Mesenteric fat pad (tissue), 1 donor: ENCODE results near the gene NUP214. TPM values are rescaled to one million over a fixed set of nuclear protein-coding genes. Genes with fewer than 3 reads are reported as not detected.
"Not testable (repeated sequence)": the region's sequence is repeated elsewhere in the genome, so short reads cannot be mapped to it uniquely, and the experiment has no call there.

Experiments
- DNase-seq: peaks from one replicate; pipeline ENCODE4 v3.0.0-alpha.2; 2020; ENCODE audit warnings: low spot score
- total RNA-seq: library from RNA; stranded (reverse); fragmentation: NEBNext Ultra II Directional; extraction: Animal tissue kit (Norgen Biotek cat#: 25700); gene quantifications from one replicate; pipeline ENCODE4 v1.2.1, GENCODE V29; 2021
- donor health status: DM: yes; HTN: yes; CAD: no.

NUP214 gene
- total RNA-seq, 1 donor from 2014 or later: 68.4 TPM

DNA sequence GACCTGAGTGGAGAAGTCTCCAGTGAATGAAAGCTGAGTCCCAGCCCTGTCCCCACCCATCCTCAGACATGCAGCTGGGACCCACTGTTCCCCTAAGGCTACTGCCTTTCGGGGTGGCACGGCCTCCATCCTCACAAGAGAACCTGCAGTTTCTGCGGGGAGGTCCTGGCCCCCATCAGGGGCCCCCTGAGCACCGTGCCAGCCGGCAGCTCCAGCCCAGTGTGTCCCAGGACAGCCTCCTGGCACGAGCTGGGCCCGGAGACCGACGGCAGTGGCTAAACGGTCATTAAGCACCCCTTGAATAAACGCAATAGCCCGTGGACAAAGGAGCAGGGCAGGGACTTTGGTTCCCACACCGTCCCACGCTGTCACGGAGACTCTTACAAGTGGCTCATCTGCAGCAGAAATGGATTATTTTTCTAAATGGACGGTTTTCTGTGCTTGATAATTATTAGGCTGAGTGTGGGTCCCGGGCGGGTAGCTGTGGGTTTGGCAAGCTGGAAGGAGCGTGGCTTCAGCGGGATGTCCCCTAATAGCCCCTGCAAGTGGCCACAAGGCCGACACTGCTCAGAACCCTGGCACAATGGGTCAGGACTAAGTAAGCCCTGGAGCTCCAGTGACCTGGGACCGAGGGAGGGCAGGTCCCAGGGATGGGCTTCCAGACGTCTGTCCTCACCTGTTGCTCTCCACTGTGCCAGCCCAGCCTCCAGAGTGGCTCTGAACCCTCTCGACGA lies 133.5 kb downstream of the NUP214 start:
- no peak for DNase-seq

DNA sequence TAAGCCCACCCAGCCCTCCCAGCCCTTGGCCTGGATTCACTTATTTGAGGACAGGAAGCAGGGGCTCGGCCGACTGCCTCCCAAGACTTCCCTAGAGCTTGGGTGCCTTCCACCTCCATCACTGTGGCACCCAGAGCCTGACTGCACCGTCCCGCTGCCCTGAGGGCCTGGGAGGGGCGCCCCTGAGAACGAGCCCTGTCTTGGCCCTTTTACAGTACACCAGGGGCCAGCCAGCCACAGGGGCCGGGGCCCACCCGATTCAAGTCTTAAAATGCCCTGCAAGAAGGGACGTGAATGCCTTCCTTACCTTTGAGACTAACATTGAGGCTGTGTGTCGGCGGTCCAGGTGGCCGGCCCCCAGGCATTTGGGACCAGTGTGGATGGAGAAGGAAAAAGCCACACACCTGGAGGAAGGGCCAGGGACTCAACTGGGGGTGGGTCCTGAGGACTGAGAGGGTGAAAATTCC lies 134.1 kb downstream of the NUP214 start:
- DNase-seq: no peak

DNA sequence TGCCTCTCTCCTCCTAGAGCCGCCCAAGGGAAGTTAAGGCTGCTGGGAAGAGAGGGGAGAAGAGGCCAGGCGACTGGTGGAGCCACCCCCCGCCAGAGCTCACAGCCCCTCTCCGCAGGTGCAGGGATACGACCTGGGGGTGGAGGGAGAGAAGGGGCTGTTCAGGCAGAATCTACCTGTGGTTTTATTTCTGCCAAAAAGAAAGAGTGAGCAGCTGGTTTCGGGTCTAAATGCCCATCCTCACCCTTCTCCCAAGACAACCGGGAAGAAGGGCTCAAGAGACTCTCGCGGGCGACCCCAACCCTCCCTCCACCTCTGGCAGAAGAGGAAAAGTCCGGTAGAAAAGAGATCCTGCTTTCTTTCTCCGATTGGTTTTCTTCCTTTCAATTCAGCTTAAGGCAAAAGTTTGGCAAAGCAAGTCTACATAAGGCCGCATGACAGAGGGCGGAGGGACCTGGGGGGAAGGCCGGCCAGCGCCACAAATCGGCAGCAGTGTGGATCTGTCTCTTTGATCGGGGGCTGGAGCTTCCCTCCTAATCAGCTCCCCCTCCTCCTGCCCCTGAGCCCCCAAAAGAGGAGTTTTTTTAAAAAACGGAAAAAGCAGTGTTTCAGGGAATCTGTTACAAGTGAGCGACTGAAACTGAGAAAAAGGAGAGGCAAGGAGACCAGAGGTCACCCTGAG lies 134.7 kb downstream of the NUP214 start:
- DNase-seq: no peak

DNA sequence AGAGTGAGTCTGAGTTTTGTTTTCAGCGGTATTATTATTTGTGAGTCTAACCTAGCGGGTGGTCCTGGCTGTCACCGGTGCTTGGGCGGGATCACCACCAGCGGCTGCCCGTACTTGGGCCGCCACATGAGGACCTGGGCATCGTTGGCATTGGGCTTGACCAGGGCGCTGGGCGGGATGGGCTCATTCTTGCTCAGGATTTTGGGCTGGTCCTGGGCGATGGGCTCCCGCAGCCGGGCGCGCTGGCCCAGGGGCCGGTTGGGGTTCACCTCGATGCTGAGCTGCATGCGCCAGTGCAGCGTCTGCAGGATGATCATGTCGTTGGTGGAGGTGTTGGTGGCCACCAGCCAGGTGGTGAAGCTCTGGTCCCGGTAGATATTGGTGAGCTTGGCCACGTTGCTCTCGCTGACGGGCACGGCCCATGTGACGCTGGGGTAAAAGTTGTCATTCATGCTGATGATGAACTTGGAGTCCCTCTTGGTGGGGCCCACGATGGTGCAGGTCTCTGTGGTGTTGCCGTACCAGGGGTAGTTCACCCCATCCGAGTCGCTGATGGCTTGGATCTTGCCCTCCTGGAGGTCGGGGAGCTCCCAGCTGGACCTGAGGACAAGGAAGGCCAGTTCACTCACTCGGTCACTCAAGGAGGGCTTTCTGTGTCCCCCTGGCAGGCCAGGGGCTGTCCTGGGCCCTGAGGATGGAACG lies 135.5 kb downstream of the NUP214 start:
- no peak for DNase-seq

DNA sequence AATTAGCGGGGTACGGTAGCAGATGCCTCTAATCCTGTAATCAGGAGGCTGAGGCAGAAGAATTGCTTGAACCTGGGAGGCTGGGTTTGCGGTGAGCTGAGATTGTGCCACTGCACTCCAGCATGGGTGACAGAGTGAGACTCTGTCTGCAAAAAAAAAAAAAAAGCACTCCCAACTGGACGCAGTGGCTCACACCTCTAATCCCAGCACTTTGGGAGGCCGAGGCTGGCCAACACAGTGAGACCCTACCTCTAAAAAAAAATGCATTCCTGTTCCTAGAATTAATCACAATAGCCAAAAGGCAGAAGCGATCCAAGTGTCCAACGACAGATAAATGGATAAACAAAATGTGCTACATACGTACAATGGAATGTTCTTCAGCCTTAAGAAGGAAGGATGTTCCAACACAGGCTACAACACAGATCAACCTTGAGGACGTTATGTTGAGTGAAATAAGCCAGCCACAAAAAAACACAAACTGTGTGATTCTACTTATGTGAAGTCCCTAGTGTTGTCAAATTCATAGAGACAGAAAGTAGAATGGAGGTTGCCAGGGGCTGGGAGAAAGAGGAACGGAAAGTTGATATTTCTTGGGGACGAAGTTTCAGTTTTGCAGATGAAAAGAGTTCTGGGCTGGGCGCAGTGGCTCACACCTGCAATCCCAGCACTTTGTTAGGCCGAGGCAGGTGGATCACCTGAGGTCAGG lies 137.1 kb downstream of the NUP214 start:
- no peak for DNase-seq

DNA sequence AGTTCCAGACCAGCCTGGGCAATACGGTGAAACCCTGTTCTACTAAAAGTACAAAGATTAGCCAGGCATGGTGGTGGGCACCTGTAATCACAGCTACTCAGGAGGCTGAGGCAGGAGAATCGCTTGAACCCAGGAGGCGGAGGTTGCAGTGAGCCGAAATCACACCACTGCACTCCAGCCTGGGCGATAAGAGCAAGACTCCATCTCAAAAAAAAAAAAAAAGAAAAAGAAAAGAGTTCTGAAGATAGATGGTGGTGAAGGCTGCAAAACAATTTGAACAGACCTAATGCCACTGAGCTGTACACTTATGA lies 137.6 kb downstream of the NUP214 start:
- not testable (repeated sequence) for DNase-seq

DNA sequence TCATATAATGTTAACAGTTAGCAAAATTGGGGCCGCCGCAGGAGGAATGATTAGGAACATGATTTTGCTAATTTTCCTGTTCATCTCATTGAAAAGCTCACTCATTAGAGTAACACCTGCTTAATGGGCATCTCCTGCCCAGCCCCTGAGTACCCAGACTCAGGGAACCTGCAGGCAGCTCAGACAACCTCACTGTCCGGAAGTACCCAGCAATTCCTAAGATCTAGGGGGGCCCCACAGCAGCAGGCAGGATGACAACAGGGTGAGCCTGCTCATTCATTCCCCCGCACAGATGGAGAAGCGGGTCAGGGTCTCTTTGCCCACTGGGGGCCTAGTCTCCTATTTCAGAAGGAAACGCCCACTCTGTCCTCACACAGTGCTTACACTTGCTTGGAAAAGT lies 138.3 kb downstream of the NUP214 start:
- DNase-seq: no peak

DNA sequence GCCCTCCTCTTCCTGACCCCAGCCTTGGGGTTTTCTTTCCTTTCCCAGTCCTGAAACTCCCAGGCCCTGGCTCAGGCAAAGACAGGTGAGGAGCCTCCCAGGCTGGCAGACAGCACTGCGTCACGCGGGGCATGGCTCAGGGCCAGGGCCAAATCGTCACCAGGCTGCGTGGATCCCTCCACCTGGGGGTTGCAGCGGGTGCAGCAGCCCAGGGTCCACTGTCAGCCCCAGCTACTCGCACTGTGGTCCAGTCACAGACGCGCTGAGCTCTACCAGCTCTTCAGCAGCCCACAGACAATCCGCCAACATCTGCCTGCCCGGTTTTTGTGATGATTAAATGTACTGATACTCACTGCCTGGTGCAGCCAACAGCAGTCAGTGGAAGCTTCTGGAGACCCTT lies 138.8 kb downstream of the NUP214 start:
- no peak for DNase-seq

DNA sequence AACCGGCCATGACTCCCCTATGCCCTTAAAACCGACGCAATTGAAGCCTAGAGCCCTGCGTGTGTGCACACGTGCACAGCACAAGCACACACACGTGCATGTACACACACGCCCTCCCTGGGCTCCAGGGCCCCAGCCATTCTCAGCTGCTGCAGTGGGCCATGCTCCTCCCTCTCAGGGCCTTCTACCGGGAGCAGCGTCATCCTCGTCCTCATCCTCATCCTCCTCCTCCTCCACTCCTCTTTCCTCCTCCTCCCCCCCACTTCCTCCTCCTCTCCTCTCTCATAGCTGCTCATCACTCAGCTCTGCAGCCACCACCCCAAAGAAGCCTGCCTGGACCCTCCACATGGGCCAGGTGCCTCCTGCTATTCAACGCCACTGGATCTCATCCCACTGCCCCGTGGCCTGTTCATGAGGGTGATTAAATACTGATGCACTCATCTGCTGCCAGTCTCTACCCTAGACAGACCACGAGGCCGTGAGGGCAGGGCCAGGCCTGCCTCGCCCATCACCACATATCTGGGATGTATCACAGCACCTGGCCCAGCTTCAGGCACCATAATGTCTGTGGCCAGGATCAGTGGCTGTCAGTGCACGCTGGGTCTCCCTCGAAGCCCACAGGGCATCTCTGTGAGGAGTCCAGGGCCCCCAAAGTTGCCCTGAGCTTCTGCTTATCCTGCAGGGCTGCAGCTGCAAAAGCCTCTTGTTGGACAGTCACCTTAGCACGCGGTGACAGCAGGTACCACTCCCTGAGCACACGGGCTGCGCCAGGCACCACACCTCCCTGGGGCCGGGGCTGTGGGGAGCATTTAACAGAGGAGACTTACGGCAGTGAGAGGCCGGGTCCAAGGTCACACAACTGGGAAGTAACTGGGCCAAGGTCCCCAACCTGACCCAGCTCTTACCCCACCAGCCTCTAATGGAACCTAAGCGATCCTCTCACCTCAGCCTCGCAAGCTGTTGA lies 141.2 kb downstream of the NUP214 start:
- DNase-seq: no peak

DNA sequence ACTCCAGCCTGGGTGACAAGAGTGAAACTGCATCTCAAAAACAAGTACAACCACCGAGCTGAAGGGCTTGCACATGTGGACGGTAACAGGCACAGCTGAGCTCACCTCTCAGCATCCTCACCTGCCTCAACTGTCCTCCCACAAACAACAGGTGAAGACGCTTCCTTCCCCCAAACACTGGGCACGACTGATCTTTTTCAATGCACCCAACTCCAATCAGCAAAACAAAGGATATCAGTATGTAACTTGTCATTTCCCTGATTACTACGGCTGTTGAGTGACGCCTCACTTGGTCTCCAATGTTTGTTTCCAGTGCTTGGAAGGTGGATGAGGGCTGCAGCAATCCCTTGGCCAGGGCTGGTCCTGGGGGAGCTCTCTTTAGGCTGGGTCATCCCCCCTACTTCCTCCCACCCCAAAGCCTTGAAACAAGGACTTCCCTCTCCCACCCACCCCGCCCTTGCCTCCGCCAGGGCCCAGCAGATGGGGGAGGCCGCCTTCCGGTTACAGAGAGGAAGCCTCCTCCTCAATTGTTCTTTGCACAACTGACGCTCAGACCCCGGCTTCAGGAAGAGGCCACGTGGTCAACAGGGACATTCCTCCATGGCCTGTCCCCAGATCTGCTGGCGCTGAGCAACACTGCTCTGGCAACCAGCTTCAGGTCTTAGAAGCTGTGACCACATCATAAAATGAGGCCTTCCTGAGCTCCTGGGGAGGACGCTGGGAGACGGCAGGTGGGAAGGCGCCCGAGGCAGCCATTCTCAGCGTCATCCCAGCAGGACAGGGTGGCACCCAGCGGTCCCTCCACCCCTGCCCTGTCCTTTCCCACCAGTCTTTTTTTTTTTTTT lies 145.0 kb downstream of the NUP214 start:
- no peak for DNase-seq

DNA sequence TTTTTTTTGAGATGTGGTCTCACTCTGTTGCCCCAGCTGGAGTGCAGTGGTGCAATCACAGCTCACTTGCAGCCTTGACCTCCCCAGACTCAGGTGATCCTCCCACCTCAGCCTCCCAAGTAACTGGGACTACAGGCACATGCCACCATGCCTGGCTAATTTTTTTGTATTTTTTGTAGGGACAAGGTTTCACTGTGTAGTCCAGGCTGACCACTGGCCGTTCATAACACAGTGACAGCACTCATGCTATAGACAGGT lies 145.6 kb downstream of the NUP214 start:
- DNase-seq: not testable (repeated sequence)

DNA sequence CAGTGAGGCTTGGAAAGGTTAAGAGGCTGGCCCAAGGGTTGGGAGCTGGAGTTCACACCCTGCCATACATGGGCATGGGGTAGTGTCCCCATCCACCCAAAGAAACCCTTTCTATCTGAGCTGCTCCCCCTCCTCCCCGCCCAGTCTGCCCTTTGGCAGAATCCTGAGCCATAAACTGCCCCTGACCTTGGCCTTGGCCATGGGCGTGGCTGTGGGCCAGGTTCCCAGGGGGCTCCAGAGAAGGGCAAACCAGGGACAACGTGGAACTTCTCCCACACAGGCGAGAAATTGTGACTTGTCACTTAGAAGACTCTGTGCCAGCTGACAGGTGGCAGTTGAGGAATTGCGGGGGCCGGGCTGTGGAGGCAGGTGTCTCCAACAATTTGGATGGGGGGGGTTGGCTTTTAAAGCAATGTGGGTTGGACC lies 146.1 kb downstream of the NUP214 start:
- no peak for DNase-seq

DNA sequence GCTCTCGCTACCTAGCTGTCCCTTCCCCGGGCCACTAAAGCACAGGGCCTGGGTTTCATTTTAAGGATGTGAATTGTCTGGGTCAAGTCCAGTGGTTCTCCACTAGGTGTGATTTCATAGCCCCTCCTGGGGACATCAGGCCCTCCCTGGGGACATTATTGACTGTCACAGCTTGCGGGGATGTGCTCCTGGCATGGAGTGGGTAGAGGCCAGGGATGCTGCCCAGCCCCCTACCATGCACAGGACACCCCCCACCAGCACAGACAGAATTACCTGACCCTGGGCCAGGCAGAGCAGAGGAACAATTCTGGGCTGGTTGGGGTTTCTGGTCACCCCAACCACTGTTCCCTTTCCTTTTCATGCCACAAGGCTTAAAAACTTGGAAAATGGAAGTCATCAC lies 146.8 kb downstream of the NUP214 start:
- DNase-seq: no peak

DNA sequence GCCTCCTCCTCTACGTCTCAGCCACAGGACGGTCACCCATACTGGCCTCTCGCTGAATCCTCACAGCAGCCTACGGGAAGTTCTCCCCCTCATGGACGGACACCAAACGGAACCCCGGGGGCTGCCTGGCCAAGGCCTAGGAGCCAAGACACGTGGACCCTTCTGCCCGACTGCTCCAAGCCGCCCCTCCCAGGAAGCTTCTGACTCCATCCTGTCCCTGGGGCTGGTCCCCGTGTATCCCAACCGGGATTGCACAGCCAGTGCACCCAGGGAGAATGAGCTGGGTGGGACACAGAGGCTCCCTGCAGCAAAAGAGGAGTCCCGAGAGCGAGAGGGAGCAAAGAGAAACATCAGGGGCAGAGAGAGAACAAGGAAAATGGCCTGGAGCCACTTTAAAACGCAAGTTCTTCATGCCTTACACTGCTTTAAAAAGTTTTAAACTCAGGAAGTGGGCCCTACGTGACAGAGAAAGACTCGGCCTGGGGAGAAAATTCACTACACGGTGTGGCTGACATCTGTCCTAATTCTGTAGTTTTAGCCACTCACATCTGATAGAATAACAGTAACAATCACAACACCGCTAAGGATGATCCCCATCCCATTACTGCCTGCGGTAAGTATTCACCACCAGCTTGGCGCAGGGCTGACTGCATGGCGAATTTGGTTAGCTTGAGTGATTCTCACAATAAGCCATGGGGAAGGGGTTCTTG lies 147.9 kb downstream of the NUP214 start:
- DNase-seq: no peak

DNA sequence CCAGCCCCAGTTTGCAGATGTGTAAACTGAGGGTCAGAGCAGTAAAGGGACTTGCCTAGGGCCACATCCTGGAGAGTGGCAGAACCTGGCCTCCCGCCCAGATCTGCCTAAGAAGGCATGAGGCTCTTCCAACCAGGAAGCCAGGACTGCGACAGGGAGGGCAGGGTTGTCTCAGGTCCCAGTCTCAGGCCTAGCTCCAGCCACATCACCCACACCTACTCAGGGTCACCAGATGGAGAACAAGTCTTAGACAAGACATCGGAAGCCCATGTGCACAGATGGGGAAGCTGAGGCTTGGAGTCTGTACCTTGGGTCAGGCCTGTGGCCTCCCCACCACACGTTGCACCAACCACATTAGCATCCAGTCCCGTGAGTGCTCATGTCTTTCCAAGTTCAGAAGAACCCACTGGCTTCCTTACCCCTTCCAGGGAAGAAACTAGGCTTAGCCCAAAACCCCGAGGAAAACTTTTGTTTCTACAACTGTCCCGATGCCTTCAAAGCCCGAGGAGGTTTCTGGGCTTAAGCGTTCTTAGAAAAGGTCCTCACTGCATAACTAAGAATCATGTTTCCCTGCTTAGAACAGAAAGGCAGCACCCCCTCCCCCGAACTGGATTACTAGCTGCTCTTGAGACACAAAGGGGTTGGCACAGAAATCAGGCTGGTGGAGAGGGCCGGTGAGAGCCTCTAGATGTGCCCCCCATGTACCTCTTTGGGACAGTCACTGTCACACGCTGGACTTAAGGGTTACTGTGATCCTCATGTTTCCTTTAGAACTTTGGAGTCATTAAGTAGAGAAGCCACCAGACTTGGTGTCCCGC lies 148.7 kb downstream of the NUP214 start:
- no peak for DNase-seq

DNA sequence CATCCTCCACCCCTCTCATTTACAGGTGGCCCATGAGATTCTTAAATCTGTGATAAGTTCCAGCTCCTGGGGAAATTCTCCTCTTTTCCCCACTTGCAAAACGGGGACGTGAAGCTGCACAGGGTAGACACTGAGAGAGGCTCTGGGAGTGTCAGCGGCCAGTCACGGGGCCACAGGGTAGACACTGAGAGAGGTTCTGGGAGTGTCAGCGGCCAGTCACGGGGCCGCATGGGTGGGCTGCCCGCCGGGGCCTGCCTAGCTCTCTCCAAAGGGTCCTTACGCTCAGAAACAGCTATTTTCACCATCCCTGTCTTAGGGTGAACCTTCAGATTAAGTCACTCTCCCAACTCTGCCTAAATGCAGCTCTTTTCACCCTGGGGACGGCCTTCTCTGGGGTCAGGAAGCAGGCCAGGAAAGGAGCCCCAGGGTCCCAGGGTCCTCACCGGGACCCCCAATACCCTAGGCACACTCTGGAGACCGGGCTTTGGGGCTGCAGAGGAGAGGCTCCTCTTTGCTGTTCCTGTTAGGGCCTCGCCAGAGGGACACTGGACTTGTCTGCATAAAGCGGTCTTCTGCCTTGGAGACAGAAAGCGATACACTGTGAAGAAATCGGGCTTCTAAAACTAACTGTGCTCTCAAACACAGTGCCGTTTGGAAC lies 149.4 kb downstream of the NUP214 start:
- no peak for DNase-seq

DNA sequence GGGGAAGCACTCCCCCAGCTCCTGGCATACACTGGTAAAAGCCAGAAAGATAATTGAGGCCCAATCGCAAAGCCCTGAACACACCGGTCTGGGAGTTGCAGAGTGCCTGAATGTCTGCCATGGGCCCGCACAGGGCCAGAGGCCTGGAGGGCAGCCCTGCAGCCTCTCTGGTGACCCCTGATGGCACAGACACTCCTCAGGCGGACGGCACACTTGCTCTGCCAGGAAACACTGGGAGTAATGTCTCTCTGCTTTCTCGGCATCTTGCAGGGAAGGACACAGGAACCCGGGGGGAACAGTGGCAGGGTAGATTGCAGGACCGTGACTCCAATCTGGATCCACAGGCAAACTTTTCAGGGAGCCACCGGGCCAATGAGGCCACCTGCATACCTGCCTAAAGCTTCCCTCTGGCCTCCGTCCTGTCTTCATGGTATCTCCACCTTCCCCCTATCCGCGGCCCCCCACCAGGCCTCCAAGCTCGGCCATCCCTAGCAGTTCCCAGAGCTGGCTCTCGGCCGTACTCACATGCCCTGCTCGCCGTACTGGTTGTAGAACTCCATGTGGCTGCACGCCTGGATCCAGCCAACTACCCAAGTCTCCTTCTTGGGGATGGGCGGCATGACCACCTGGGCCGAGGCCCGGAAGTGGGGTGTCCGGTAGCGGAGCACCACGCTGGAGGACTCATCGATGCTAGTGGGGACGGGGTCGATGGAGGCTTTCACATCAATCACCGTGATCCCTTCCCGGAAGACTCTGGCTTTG lies 150.1 kb downstream of the NUP214 start:
- DNase-seq: no peak
